Measurements from ENCODE around the gene ANKRD62. TPM values are rescaled to one million over a fixed set of nuclear protein-coding genes. Genes with fewer than 3 reads are reported as not detected.
A peak's percentile ranks its signal among the peaks of the same experiment; 100 is the strongest.
"Not testable (repeated sequence)": the region's sequence is repeated elsewhere in the genome, so short reads cannot be mapped to it uniquely, and the experiment has no call there.

ANKRD62 gene
- total RNA-seq, 2 donors from 2014 or later = 0.37 to 0.73 TPM

GRCh38 chr18:12062974-12063373, 30.7 kb upstream of the ANKRD62 start:
- intact Hi-C loops (cut with DNase I, micrococcal nuclease) = no loop called here
- no peak for ATAC-seq
- DNase-seq = no peak

GRCh38 chr18:12064086-12064763, 29.4 kb upstream of the ANKRD62 start:
- no peak for ATAC-seq
- intact Hi-C loops (cut with DNase I, micrococcal nuclease) = no loop called here
- DNase-seq = no peak

- no peak for ATAC-seq
- intact Hi-C loops (cut with DNase I, micrococcal nuclease) = no loop called here
- peak in 1 of 2 donors; percentile 17 for DNase-seq
Measured at GRCh38 chr18:12065397-12065796, 28.2 kb upstream of the ANKRD62 start.

GRCh38 chr18:12066910-12067511, 26.6 kb upstream of the ANKRD62 start:
- ATAC-seq (no peak), DNase-seq (no peak)
- intact Hi-C loops (cut with DNase I, micrococcal nuclease) = no loop called here

GRCh38 chr18:12067671-12068070, 26.0 kb upstream of the ANKRD62 start:
- DNase-seq (no peak), ATAC-seq (no peak)
- intact Hi-C loops (cut with DNase I, micrococcal nuclease) = no loop called here

- DNase-seq (peak in 1 of 2 donors; percentile 31), ATAC-seq (peak; percentile 93)
- intact Hi-C loops (cut with DNase I, micrococcal nuclease) = not testable (repeated sequence)
Measured at GRCh38 chr18:12068316-12068949, 25.2 kb upstream of the ANKRD62 start.

DNA sequence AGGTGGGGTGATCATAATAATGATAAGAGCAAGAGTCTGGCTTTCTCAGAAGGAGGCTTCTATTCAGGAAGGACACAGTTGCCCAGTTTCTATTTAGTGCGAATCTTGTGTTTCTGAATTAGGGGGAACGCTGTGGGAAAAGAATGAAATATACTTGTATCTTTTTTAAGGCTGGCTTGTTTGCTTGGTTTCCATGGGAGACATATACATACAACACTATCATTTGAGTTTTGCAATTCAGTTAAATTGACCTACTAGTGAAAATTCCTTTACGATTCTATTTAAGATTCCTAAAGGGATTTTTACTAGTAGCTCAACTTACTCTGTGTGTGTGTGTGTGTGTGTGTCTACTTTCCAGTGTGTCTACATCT, 24.7 kb upstream of the ANKRD62 start:
- ATAC-seq (peak; percentile 16), DNase-seq (no peak)
- intact Hi-C loops (cut with DNase I, micrococcal nuclease) = no loop called here

GRCh38 chr18:12071066-12071465, 22.6 kb upstream of the ANKRD62 start:
- intact Hi-C loops (cut with DNase I, micrococcal nuclease); DNase-seq; ATAC-seq: not testable (repeated sequence)

DNA sequence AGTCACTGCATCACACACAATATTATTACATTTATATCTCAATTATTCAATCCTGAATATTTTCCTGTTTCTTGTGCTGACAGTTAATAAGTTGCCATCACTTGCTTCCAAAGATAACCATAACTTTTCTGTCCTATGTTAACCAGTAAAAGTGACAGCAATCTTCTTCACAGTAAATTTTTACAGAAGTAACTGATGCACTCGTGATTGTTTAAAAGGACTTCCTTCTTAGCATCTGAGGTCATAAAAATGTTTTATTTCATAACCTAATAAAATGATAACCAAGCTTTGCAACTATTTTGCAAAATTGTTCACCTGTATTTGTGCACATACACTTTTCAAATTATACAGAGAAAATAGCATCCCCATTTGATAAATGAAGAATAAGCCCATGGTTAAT, 20.6 kb upstream of the ANKRD62 start:
- DNase-seq (no peak), ATAC-seq (no peak)
- intact Hi-C loops (cut with DNase I, micrococcal nuclease) = no loop called here

DNA sequence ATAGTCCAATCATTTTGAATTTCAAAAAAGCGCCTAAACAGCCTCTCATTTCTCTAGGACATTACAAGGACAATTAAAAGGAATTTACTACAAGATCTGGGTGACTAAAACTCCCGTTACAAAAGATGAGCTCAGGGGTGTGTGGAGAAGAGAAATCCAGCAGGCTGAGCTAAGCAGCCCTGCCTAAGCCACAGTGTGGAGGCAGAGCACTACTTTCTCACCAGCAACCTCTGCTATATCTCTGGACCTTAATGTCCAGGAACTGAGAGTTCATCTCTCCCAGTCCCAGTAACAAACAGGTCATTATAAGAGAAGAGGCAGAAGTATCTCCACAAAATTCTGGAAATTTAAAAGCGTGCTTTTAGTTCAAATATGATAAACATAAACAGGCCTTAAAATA, 18.9 kb upstream of the ANKRD62 start:
- ATAC-seq (no peak), DNase-seq (no peak)
- intact Hi-C loops (cut with DNase I, micrococcal nuclease) = no loop called here

DNA sequence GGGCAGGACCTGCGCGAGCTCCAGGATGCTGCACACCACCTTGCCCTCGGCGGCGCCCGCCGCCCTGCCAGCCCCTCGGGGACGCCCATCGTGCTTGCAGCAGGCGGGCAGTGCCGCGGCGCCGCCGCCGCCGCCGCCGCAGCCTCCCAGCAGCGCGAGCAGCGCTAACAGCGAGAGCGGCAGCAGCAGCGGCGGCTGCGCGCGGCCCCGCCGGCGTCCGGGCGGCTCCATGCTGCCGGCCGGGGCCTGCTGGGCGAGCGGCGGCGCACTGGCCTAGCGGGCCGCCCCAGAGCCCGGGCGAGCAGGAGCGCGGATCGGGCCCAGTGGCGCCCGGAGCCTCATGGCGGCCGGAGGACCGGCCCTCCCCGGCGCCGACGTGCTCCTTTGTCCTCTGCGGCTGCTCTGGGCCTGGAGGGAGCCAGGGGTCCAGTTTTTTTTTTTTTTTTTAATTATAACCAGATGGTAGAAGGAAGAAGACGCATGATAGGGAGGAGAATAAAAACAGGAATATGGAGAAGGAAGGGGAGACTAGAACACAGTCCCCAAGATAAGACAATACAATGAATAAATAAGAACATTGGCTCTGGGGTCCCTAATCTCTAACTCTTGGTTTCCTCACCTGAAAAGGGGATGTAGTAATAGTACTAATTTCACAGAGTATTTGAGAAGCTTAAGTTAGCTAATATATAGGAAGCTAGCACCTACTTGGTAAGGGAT, 17.1 kb upstream of the ANKRD62 start:
- ATAC-seq (peak; percentile 95), DNase-seq (no peak)
- intact Hi-C loops (cut with DNase I, micrococcal nuclease) = no loop called here

DNA sequence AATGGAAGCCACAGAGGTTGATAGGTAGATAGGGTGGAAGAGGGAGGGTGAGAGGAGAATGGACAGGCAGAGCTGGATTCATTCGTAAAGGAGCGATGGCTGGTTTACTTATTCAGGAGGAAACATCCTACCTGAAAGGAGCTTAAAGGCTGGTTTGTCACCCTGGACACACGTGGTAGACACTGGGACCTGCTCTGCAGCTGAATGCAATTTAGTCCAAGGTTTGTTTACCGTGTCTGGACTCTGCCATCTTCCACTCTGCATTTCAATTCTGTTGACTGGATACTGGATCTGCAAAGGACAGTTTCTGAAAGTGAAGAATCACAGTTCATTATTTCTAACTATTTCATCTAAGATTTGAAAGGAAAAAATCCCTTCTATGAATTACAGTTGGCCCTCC, 15.6 kb upstream of the ANKRD62 start:
- ATAC-seq; DNase-seq; intact Hi-C loops (cut with DNase I, micrococcal nuclease): not testable (repeated sequence)

DNA sequence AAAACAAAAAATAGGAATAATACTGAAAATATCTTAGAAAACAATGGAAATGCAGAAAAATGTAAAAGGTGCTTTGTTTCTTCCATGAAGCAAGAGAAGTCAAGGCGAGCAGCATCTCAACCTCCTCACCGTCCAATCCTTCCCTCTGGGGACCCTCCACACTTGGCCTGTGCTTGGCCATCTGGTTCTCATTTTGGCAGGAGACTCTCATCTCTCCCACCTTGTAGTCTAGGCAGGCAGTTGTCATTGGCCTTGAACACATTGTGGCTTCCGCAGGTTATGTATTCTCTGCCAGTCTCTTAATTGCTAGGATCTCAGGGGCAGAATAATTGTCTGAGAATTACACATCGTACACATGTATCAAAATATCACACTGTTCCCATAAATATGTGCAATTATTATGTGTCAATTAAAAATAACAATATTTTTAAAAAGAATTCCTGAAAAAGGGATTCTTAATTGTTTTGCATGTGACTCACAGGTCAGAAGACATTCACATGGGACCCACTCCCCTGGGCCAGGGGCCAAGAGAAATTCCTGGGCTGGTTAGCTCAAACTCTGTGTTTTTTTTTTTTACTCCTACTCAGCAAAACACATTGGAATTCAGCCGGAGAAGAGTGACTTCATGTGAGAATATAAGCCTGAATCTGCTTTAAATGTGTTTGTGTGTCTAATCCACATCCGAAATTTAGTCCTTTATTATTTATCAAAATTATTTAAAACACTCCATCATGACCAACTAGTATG, 14.0 kb upstream of the ANKRD62 start:
- no peak for DNase-seq
- no peak for ATAC-seq
- intact Hi-C loops (cut with DNase I, micrococcal nuclease) = no loop called here

GRCh38 chr18:12085136-12085535, 8.5 kb upstream of the ANKRD62 start:
- ATAC-seq (no peak), DNase-seq (no peak)
- intact Hi-C loops (cut with DNase I, micrococcal nuclease) = no loop called here

GRCh38 chr18:12085786-12086185, 7.9 kb upstream of the ANKRD62 start:
- ATAC-seq (no peak), DNase-seq (no peak)
- intact Hi-C loops (cut with DNase I, micrococcal nuclease) = no loop called here

- peak; percentile 90 for ATAC-seq
- DNase-seq = peak; percentile 90 to 92
- intact Hi-C loops (cut with DNase I, micrococcal nuclease) = no loop called here
Measured at GRCh38 chr18:12086249-12086648, 7.4 kb upstream of the ANKRD62 start.

- intact Hi-C loops (cut with DNase I, micrococcal nuclease) = no loop called here
- ATAC-seq = peak; percentile 16
- no peak for DNase-seq
Measured at GRCh38 chr18:12086677-12087470, 6.8 kb upstream of the ANKRD62 start.

GRCh38 chr18:12087471-12088025, 6.1 kb upstream of the ANKRD62 start:
- ATAC-seq (no peak), DNase-seq (no peak)
- intact Hi-C loops (cut with DNase I, micrococcal nuclease) = no loop called here

Data from left colon (tissue), 2 donors.